NCI-H1417 treated with DMSO at 0.1 percent for 48 hours (cell line): ENCODE measurements around the gene SCN2A.
"Not testable (repeated sequence)": the region's sequence is repeated elsewhere in the genome, so short reads cannot be mapped to it uniquely, and the experiment has no call there.

Experiments used
- DNase-seq: peaks from one replicate; lab custom pipeline; 2025; lab: John Stamatoyannopoulos, UW

SCN2A gene

DNA sequence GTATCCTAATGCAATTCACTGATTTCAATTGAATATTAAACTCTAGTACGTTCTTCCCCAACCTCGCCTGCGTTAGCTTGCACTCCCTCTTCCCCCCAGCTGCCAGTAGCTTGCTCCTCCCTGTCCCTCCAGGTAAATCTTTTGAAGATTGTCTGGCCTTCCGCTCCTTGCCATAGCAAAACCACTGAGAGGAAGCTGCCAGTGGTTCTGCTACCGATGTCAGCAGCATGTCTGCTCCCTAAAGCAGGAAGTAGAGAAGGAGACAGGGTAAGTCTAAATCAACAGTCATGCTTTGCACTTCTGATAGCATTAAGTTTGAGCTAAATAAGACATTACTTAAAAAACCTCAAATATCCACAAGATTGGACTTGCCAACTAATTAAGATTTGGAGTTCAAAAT lies 89.1 kb downstream of the SCN2A start:
- no peak for DNase-seq

- not testable (repeated sequence) for DNase-seq
These were observed 105.1 kb downstream of the SCN2A start for GRCh38 chr2:165344276-165344675.

DNA sequence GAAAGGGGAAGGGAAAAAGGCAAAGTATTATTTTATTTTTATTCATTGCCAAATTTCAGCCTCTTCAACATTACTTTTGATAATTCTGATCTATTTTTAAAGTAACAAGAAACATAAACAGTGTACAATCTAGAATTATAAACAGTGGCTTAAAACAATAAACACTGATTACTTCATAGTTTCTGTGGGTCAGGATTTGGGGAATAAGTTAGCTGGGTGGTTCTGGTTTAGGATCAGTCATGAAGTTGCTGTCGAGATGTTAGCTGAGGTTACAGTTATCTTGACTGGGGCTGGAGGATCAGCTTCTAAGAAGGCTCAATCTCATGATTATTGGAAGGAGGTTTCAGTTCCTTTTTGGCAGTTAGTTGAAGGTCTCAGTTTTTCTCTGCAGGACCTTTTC lies 109.2 kb downstream of the SCN2A start:
- DNase-seq, result no peak

DNA sequence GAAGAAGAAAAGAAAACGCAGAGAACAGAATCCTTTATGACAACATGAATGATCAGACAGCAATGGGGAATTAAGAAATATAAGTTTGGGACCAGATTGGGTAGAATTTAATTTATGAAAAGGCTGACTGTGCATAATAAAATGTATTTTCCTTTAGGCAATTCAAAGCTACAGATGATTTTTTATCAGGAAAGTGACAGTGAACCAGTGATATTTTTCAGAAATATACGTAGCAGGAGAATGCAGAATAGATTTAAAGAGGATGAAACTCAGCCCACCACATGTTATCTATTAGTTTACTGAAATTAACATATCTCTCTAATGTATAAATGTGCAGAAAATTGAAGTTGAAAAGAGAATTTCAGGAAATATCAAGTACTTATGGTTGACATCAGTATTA lies 110.0 kb downstream of the SCN2A start:
- DNase-seq, result no peak

DNA sequence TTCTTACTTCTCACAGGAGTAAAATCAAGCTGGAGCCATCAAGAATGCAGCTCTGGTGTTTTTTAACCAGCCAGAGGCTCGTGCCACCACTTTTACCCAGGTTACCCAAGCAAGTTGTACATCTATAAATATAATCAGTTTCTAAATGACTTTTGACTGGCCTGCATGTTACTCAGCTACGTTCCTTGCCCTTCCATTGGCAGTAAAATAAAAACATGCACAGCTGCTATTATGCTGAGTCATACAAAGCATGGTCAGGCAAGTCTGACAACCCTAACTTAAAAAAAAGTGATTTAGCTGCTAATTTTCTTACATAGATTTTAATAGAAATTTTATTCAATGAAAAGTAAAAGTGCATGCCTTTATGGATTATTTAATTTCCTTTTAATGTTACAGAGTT lies 118.5 kb downstream of the SCN2A start:
- no peak for DNase-seq

- no peak for DNase-seq
These were observed 122.3 kb downstream of the SCN2A start for GRCh38 chr2:165361514-165361913.

DNA sequence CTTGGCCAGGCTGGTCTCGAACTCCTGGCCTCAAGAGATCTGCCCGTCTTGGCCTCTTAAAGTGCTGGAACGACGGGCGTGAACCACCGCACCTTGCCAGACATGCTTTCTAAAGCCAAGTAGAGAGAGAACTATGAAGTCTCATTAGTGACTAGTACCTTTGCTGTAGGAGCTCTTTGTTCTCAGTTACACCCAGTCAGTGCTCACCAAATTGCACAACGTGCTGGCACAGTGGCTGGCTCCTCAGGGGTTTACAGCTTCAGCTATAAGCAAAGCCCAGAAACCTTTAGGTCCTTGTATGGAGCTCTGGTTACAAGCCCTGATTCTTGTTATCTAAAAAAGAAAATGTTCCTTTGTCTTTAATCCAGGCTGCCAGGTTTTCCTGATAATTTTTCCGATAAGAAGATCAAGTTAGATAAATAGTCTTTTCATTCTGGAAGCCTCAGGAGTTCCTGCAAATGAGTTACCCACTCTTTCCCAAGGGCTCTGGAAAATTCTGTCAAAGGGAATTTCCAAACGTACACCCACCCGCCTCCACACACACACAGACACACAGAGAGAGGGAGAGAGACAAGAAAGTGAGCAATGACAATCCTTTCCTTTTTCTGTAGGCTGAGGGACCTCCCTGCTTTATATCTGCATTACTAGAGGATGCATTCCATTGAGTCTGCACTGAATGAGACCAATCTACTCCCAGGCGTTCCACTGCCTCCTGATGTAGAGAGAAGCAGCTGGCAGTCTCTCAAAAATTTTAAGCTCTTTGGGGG lies 130.1 kb downstream of the SCN2A start:
- no peak for DNase-seq

DNA sequence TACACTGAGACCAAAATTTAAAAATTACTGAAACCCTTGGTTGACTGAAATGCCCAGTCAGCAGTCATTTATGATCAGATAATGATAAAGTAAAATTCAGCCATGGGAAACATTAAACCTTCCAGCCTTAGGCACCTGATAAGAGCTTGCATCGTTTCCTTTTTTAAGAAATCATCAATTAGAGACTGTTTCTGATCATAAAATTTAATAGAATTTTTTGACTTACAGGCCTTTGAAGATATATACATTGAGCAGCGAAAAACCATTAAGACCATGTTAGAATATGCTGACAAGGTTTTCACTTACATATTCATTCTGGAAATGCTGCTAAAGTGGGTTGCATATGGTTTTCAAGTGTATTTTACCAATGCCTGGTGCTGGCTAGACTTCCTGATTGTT lies 130.7 kb downstream of the SCN2A start:
- no peak for DNase-seq

- DNase-seq, result no peak
These were observed 132.1 kb downstream of the SCN2A start for GRCh38 chr2:165371356-165371755.

GRCh38 chr2:165373278-165374010 lies 134.2 kb downstream of the SCN2A start:
- DNase-seq, result no peak

GRCh38 chr2:165376571-165376975 lies 137.4 kb downstream of the SCN2A start:
- DNase-seq, result no peak

GRCh38 chr2:165382362-165382761 lies 143.1 kb downstream of the SCN2A start:
- no peak for DNase-seq

- DNase-seq, result no peak
These were observed 151.7 kb downstream of the SCN2A start for GRCh38 chr2:165390875-165391274.

- no peak for DNase-seq
These were observed 152.6 kb downstream of the SCN2A start for GRCh38 chr2:165391791-165392190.

- not testable (repeated sequence) for DNase-seq
These were observed 159.4 kb downstream of the SCN2A start for GRCh38 chr2:165398603-165399002.

- no peak for DNase-seq
These were observed 162.2 kb downstream of the SCN2A start for GRCh38 chr2:165401285-165401852.

- DNase-seq, result no peak
These were observed 162.9 kb downstream of the SCN2A start for GRCh38 chr2:165402162-165402561.

GRCh38 chr2:165406173-165406572 lies 167.0 kb downstream of the SCN2A start:
- no peak for DNase-seq

DNA sequence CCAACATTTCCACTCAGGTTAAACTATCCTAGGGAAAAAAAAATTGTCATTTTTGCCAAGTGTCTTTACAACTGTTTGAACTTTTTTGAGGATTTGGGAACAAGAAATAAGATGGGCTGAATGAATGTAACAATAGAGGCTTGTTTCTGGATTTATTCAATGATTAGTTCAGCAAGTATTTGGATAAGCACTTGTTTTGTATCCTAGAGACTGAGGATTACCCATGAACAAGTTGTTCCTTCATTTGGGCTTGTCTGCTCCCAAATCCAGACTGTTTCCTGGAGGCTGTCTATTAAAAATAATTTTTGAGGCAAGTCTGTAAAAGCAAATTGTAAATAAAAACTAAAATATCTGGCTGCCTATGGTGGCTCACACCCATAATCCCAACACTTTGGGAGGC lies 168.3 kb downstream of the SCN2A start:
- DNase-seq, result no peak

- DNase-seq, result no peak
These were observed 169.0 kb downstream of the SCN2A start for GRCh38 chr2:165408186-165408585.

- no peak for DNase-seq
These were observed 171.1 kb downstream of the SCN2A start for GRCh38 chr2:165410276-165410675.

DNA sequence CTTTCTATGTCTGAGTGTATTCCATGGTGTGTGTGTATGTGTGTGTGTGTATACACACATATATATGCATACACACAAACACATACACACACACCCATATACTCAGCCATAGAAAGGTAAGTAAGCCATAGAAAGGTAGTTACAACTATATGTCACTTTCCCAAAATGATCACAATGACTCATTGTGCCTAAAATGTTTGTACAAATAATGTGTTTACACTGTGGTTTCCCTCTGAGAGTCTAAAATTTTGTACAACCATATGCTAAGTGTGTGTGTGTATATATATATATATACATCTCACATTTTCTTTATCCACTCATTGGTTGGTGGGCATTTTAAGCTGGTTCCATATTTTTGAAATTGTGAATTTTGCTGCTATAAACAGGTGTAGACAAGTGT lies 175.0 kb downstream of the SCN2A start:
- DNase-seq, result no peak

DNA sequence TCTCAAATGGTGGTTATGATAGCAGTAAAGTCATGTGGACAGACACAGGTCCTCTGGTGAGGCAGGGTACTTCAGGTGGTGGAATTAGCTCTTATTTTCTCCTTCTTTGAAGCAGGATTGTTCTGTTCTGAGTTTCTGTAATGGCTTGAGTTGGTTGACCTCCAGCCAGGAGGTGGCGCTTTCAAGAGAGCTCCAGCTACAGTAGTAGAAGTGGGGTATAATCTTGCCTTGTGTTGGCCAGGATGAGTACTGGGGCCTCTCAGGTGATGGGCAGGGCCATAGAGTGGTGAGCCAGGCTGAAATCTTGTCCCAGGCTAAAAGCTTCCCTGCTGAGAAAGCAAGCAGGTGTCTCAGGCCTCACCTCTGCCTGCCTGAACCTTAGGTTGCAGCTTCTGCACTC lies 177.8 kb downstream of the SCN2A start:
- DNase-seq, result no peak
